ENCODE data around the gene LARGE1.

The LARGE1 gene

DNA sequence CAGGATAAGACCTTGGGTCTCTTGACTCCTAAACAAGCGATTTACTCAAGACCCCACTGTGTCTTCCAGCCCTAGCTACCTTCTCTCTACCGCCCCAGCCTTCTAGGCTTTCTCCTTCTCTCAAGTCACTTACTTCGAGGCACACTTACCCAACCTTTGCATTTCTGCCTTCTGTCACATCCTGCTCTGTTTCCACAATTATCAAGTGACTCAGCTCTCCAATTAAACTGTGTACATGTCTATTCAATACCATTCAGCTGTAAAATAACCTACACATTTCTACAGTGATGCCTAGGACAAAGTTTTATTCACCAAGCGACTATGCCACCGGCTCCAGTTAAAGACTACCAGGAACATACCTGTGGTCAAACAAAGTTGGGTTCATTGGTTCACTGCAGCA, 69.0 kb downstream of the LARGE1 start:
- no peak for DNase-seq

- DNase-seq, result no peak
These were observed 69.6 kb downstream of the LARGE1 start for GRCh38 chr22:33850724-33851123.

DNA sequence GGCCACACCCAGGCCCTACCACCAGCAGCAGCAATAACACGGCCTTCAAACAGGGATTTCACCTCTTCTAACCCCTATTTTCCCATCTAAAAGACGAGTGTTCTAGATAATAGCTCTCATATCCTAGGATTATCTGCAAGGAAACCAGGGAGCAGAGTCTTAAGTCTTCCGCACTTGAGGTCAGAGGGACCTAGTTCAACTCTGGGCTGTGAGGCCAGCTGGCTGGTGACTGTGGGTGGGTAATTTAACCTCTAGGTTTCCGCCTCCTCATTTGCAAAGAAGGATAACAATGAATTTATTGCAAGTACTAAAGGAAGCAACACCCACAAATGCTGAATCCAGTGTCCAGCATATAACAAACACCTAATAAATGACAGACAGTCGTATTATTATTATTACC, 70.1 kb downstream of the LARGE1 start:
- DNase-seq, result no peak

- no peak for DNase-seq
These were observed 72.0 kb downstream of the LARGE1 start for GRCh38 chr22:33848251-33848650.

DNA sequence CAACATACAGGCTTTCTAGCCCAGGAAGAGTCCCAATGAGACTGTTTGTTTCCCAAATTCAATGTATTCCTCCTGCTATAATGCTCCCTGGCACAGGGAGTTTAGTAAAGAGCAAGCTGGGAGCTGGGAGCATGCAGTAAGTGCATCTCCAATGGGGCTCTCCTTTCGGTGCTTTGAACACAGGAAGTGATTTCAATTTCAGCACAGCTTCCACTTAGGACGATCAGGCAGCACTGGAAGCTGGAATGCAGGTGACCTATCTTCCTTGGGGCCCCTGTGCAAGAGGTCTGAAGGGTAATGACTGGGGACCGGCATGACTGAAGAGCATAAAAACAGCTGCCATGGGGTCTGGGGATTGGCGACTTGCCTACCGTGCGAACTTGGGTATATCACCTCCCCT, 76.0 kb downstream of the LARGE1 start:
- DNase-seq, result no peak

DNA sequence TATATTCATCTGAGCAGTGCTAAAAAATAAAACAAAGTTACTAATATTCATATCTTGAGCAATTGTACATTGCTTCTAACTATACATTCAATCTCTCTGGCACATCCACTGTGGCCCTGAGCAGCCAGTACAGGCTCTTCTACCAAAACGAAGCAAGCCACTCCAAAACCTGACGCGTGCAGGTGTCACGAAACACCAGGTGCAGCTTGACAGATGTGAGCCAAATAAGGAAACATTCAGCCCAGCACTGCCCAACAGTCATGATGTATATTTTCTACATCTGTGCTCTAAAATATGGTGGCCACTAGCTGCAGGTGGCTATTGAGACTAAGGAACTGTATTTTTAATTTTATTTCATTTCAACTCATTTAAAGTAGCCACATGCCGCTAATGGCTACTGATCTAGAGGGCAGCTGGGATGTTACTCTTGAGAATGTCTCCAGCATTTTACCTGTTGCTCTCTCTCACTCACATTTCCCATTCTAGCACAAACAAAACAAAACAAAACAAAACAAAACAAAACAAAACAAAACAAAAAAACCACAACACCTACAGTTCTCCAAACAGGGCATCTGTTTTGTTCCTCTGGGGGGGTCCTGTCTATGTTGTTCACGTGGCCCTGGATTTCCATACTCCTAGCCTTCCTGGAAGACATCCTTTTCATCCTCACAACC, 77.7 kb downstream of the LARGE1 start:
- DNase-seq, result no peak

GRCh38 chr22:33842006-33842354, 78.3 kb downstream of the LARGE1 start:
- no peak for DNase-seq

DNA sequence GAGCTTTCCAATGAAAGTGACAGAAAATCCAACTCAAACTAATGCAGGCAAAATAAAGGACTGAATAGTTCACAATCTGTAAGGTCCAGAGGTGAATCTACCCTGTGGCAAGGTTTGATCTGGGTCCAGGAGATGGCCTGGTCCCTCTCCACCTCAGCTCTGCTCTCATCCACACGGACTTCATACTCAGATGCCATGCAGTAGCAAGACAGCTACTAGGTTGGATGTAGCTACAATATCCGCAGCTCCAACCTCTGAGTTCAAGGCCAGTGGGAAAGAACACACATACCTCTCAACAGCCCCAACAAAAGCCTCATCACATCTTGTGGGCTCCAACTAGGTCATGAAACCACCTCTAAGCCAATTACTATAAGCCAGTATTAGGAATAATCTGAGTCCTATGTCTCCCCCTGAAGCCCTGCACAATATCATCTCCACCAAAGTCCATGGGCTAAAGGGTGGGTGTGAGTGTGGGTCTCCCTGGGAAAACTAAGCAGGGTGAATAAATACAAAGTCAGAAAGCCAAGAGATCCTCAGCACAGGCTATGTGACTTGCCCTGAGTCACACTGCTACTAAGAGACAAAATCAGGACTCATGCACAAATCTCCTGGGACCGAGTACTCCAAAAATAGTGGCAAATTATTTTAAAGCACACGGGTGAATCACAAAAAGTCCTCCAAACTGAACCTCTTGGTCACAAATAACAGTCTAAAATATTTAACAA, 78.8 kb downstream of the LARGE1 start:
- no peak for DNase-seq

- no peak for DNase-seq
These were observed 81.6 kb downstream of the LARGE1 start for GRCh38 chr22:33838644-33839043.

DNA sequence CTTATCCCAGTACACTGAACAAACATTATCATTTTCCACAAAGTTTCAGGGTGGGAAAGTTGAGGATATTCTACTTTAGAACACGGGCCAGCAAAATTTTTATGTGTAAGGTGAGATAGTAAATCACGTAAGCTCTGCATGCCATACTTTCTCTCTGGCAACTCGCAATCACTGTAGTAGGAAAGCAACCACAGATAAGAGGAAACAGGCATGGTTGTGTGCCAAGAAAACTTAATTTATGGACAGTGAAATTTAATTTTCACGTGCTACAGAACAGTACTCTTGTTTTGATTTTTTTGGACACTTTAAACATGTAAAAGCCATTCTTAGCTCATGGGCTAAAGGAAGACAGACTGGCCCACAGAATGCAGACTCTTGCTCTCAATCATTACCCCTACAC, 82.5 kb downstream of the LARGE1 start:
- no peak for DNase-seq

DNA sequence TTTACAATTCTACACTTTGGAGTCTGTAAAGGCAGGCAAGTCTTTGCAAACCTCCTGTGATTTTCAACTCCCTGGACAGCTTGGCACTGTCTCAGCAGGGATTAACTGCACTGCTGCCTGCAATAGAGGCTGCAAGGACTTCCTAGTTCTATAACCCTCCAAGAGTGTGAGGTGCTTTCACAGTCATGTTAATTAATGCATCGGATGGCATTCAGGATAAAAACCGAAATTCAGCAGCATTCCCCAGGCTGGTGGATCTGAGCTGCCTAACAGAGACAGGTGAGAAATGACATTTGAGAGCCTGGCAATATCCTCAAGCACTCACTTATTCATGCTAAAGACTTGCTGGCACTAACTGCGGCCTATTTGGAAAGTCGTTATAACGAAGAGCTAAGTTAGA, 85.0 kb downstream of the LARGE1 start:
- no peak for DNase-seq

DNA sequence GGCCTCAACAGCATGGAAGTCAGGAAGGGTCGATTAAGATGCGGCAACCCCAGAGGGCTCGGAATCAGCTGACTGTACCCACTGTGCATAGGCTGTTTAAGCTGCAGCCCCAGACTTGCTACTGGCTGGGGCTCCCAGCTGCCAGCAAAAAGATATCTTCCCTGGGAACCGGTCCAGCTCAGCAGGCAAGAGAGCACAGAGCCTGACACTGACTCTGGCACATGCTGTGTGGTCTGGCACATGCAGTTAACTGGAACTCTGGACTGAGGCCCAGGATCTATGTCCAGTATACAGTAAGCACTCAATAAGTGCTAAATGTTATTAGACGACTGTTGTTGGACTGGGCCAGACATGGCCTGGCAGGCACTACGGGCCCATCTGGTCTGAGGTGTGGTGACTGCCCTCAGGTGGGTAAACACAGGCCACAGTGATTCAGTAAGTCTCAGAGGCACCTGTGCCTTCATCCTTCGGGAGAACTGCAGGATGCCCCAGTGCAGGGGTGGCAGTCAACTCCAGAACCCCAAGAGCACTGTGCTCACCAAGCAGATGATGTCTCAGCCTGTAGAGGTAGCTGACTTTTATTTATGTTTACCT, 87.6 kb downstream of the LARGE1 start:
- DNase-seq, result no peak

- DNase-seq, result no peak
These were observed 88.6 kb downstream of the LARGE1 start for GRCh38 chr22:33831651-33832050.

DNA sequence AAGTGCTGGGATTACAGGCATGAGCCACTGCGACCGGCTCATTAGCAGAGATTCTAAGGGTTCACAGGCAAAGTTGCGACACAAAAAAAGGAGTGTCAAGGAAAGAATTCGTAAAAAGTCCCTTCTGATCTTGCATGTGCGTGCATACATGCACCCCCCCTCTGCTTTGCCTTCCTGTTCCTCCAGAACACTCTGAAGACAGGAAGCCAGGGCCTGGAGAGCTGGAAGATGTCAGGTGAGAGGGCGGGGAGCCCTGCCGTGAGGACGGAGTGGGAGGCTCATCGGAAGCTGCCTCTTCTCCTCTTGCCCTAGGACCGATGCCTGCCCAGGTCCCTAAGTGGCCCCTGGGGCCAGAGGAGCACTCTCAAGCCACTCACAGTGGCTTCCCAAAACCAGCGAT, 89.1 kb downstream of the LARGE1 start:
- no peak for DNase-seq

DNA sequence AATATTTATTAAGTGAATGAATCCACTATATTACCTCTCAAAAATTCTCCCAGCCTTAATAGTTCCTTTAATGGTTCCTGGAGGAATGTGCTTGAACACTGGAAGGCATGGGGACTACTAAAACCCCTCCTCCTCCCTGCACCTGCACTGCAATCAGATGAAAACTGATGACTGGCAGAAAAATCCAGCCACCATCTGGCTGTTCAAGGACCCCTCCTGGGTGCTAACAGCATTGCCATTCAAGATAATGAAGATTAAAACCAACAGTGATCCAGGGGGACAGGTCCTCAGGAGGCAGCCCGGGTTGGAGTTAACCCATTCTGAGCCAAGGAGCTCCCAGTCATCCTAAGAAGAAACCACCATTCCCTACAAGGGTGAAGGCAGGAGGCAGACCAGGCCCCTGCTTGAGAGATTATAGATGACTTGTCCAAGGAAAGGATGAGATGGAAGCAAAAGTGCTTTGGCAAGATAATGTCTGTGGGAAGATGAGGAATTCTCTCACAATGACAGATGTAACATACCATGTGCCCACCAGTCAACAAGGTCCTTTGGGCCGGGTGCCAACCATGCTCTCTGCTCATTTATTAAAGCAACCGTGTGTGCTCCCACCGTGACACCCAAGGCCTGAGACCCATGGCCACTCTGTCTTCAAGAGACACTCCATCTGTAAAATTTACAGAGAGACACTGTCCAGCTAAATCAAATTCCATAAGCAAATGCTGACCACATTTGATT, 90.6 kb downstream of the LARGE1 start:
- no peak for DNase-seq

DNA sequence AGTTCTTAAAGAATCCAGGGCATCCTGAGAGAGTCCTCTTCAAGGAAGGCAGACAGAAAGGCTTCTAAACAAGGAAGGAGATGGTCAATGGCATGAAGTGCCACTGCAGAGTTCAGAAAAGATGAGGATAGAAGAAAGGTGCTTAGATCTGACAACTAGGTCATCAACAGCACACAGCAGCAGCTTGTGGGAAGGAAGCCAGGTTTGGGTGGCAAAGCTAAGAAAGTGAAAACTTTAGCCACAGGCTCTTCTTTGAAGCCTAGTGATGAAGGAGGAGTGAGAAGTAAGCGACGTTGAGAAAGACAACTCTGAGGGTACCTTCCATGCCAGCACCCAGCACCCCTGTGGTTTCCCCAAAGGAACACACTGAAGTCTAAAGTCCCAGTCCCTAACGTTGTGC, 92.0 kb downstream of the LARGE1 start:
- no peak for DNase-seq

GRCh38 chr22:33825761-33826160, 94.5 kb downstream of the LARGE1 start:
- no peak for DNase-seq

DNA sequence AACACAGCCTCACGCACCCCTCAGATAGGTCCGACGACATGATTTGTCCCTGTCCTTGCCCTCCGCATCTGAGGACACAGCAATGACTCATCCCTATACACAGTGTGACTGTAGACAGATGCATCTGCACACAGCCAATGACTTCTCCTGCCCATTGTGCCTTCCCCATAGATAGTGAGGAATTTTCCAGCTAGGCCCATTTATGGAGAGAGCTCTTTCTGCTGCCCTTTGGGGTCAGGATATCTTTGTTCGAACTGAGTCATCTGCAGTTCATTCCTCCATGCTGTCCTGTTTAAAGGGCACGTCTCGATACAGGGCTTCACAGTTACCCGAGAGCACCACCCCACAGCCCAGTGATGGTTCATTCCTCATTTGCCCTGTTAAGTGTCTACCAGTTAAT, 96.7 kb downstream of the LARGE1 start:
- DNase-seq, result no peak

- no peak for DNase-seq
These were observed 99.0 kb downstream of the LARGE1 start for GRCh38 chr22:33821290-33821689.

DNA sequence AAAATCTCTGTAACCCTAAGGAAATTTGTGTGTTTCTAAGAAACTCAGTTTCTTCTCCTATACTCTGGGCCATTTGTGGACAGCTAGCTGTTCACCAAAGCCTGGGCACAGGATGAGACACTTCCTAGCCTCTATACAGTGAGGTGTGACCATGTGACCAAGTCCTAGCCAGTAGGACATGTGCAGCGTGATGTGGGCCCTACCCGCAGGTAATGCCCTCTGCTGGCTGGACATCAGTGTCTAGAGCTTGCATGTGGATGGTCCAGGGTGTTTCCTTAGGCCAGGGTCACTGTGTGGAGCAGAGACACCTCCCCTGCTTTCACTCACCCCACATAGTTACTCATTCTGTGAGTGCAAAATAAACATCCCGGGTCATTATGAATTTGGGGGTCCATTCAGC, 100.5 kb downstream of the LARGE1 start:
- no peak for DNase-seq

GRCh38 chr22:33817512-33818127, 102.7 kb downstream of the LARGE1 start:
- no peak for DNase-seq

GRCh38 chr22:33812360-33812977, 107.8 kb downstream of the LARGE1 start:
- DNase-seq, result no peak

DNA sequence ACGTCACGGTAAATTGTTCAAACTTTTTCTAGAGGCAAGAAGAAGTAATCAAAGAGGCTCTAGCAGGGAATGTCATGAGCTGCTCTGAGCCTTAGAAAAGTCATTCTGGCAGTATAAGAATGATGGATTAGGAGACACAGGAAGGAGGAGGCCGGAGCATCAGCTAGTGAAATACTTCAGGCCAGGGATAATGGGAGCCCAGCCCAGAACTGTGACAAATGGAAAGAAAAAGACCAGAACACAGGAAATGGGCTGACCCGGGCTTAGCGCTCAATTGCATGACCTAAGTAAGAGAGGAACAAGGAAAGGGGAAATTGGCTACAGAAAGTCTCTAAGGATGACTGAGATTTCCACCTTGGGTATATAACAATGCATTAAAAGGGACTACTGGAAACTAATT, 108.6 kb downstream of the LARGE1 start:
- DNase-seq, result no peak

Measured in stimulated activated naive CD4-positive, alpha-beta T cell treated with Interleukin-2 at 50 U/mL for 16 hours (primary cell).